HG02571 (cell line): Measurements from ENCODE around the gene KRTAP4-4.

Experiments
- ATAC-seq: cut with Tn5 transposase; IDR thresholded peaks from one replicate; pipeline ENCODE4 v1.9.1; 2021; ENCODE audit warnings: mild to moderate bottlenecking, moderate library complexity; ENCODE audit not compliant: unreplicated experiment

Gene KRTAP4-4

DNA sequence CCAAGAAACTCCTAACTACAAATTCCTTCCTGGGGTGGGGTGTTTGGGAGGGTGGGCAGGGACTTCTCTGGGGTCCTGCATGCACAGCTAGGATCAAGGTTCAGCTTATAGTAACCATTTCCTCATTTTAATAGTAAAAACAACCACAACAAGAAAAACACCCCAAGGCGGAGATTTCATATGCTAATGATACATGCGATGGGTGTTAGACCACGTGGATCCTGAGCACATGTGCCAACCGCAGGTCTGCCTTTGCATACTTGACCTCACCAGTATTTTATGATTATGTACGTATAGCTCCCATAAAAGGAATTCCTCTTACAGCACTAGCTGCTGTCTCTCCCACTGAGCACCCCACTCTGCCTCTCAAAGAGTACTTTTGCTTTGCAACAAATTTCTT lies 44.3 kb downstream of the KRTAP4-4 start:
- no peak for ATAC-seq

DNA sequence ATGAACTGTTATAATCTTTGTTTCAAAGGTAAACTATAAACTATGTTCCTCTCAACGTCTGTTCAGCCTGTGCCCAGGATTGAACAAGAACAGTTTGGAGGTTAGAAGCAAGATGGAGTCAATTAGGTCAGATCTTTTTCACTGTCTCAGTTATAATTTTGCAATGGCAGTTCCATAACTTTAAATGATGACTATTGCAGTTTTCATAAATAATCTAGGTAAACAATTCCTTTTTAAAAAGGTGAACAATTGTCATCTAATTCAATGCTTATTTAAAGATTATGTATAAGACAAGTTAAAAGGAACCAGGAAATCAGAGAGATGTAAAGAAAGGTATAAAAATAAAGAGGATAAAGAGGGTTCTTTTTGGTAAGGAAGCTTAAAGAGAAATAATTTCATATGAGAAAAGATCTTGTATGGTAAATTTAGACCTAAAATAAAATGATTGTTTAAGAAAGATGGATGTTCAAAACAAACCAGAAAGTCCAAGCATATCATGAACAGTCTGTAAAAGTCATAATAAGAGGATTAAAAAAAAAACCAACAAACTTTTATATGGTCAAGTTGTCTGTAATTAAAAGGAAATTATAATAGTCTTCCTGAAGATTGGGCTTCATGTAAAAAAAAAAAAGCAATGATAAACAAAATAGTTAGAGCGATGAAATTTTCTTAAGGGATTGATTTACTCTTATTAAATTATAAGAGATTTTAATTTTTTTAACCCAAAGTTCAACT lies 49.2 kb downstream of the KRTAP4-4 start:
- ATAC-seq, result no peak
